ENCODE measurements around the gene NDE1.

GRCh38 chr16:15764112-15764511 lies 114.1 kb downstream of the NDE1 start:
- TF ChIP-seq EZH2phosphoT487 (IDR thresholded peaks at IDR 0.05; ENCODE audit: low read depth, severe bottlenecking, unreplicated experiment) (no peak), CTCF (IDR thresholded peaks at IDR 0.05; ENCODE audit: poor library complexity) (no peak)

Measured in hepatocyte (in vitro differentiated cells).